K562 (cell line): ENCODE data around the gene PDE4D. TPM values are rescaled to one million over a fixed set of nuclear protein-coding genes. Genes with fewer than 3 reads are reported as not detected.

ENCODE experiments used
- CBX5 ChIP-seq: IDR thresholded peaks from 2 replicates; pipeline ENCODE4 v1.6.1; 2014; ENCODE audit warnings: low read depth, borderline replicate concordance
- MAFK ChIP-seq: IDR thresholded peaks from 2 replicates; pipeline ENCODE4 v1.6.1; 2011; ENCODE audit warnings: low read length, improper control_type of control experiment
- PHB2 ChIP-seq: fragments of 450-650 bp; IDR thresholded peaks from 2 replicates; pipeline ENCODE4 v1.6.1; 2017; ENCODE audit warnings: low read depth
- TRIM28 ChIP-seq: fragments of 450-650 bp; IDR thresholded peaks from 2 replicates; pipeline ENCODE4 v1.6.1; 2017
- ZNF316 ChIP-seq: fragments of 450-650 bp; IDR thresholded peaks from 2 replicates; pipeline ENCODE4 v1.6.1; 2016
- ZNF507 ChIP-seq: conservative IDR thresholded peaks from 2 replicates; pipeline ENCODE4 v1.6.1; 2017; ENCODE audit warnings: missing genetic modification characterization, missing compliant biosample characterization
- polyA plus RNA-seq, 8 experiments: library from polyadenylated mRNA; depleted of rRNA in 4 of 8; stranded (reverse) in 5 of 8; unstranded in 3 of 8; fragments of >200 nt; fragmentation: Nextera tagmentation in 2 of 8; fragmentation: Illumina TruSeq in 1 of 8; extraction: Ambion mirVana in 2 of 8; extraction: Trizol in 1 of 8; gene quantifications; 2 replicates each; pipeline versions ENCODE4 v1.2.1 to v1.2.3, GENCODE V29; 2011 to 2014; ENCODE audit warnings: inconsistent platforms in 1 of 8, missing spikeins in 1 of 8
- total RNA-seq, 7 experiments: library from RNA; depleted of rRNA in 6 of 7; stranded (reverse); fragments of >200 nt in 6 of 7; fragmentation: Illumina TruSeq in 2 of 7; extraction: Trizol in 2 of 7; gene quantifications; 2 replicates each; pipeline versions ENCODE4 v1.2.1 to v1.2.3, GENCODE V29; 2011 to 2021; ENCODE audit warnings: low replicate concordance in 1 of 7
- TF ChIP-seq, protein P1 (sequence below): fragments of 250-450 bp; sonication (Bioruptor Pico); IDR thresholded peaks from 2 replicates; pipeline ENCODE4 v1.8.0; 2022; ENCODE audit warnings: moderate library complexity, mild to moderate bottlenecking, inconsistent platforms
- TF ChIP-seq, protein P2 (sequence below): fragments of 150-350 bp; IDR thresholded peaks from 2 replicates; pipeline ENCODE4 v1.6.1; 2014; ENCODE audit warnings: low read depth, mild to moderate bottlenecking, low read length, borderline replicate concordance

The PDE4D gene
- total and polyA plus RNA-seq, 9 of the 15 experiments (the other 6 are each of a cell fraction or from before 2014, with no cell fraction given), result 0.04 to 0.46 (median 0.13) TPM

DNA sequence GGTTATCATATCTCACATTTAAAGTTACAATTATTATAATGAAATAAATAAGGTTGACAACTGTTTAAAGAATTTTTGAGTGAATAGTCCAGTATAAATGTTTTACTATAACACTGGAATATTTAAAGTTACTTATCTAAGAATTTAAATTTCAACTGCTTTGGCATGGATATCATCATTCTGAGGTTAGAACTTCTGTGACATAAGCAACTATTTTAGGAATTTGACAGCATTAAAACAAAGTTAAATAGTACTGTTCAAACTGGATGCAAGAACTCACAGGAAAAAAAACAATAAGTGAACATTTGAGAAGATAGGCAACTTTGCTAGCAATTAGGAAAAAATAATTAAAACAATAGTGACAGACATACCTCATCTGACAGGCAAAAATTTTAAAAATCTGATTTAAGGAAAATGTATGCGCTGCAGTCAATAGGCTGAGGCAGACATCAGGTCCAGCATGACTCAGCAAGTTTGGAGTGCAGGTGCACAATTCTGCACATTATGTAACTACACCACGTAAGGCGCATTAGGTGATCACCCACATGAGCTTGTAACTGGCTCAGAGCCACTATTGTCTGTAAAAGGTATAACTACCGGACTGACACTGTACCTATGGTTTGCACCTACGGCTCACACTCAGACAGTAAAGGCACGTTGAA lies 180.6 kb downstream of the PDE4D start (continued):
- TF ChIP-seq, protein P1, sequence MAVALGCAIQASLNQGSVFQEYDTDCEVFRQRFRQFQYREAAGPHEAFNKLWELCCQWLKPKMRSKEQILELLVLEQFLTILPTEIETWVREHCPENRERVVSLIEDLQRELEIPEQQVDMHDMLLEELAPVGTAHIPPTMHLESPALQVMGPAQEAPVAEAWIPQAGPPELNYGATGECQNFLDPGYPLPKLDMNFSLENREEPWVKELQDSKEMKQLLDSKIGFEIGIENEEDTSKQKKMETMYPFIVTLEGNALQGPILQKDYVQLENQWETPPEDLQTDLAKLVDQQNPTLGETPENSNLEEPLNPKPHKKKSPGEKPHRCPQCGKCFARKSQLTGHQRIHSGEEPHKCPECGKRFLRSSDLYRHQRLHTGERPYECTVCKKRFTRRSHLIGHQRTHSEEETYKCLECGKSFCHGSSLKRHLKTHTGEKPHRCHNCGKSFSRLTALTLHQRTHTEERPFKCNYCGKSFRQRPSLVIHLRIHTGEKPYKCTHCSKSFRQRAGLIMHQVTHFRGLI (CRISPR knock-in tag), result no peak
- TF ChIP-seq, protein P2, sequence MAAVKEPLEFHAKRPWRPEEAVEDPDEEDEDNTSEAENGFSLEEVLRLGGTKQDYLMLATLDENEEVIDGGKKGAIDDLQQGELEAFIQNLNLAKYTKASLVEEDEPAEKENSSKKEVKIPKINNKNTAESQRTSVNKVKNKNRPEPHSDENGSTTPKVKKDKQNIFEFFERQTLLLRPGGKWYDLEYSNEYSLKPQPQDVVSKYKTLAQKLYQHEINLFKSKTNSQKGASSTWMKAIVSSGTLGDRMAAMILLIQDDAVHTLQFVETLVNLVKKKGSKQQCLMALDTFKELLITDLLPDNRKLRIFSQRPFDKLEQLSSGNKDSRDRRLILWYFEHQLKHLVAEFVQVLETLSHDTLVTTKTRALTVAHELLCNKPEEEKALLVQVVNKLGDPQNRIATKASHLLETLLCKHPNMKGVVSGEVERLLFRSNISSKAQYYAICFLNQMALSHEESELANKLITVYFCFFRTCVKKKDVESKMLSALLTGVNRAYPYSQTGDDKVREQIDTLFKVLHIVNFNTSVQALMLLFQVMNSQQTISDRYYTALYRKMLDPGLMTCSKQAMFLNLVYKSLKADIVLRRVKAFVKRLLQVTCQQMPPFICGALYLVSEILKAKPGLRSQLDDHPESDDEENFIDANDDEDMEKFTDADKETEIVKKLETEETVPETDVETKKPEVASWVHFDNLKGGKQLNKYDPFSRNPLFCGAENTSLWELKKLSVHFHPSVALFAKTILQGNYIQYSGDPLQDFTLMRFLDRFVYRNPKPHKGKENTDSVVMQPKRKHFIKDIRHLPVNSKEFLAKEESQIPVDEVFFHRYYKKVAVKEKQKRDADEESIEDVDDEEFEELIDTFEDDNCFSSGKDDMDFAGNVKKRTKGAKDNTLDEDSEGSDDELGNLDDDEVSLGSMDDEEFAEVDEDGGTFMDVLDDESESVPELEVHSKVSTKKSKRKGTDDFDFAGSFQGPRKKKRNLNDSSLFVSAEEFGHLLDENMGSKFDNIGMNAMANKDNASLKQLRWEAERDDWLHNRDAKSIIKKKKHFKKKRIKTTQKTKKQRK, result peak; percentile 76
- TF ChIP-seq PHB2 (no peak), MAFK (no peak), ZNF316 (0 out of 2 replicates have a peak, but pooled peaks have one; percentile 4), ZNF507 (tag) (no peak), TRIM28 (no peak), CBX5 (peak; percentile 65; the same call in 1 of the 2 replicates)
